Astrocyte (in vitro differentiated cells and primary cell): ENCODE measurements around the gene PARVB. TPM values are rescaled to one million over a fixed set of nuclear protein-coding genes. Genes with fewer than 3 reads are reported as not detected.

ENCODE experiments used
- DNase-seq: peaks from one replicate; pipeline ENCODE4 v3.0.0-alpha.2; 2010; ENCODE audit warnings: low read depth
- FAIRE-seq: peaks from 2 replicates; lab custom pipeline; 2011; peaks lifted over from hg19 to GRCh38; lab: Jason Lieb, UNC
- H2AFZ ChIP-seq: 2 replicates; pipeline ENCODE4 v1.6.0; 2012; ENCODE audit warnings: low read depth, low read length, inconsistent platforms
- H3K27ac ChIP-seq: 2 replicates; pipeline ENCODE4 v1.5.1; 2011; ENCODE audit warnings: low read depth, low read length, inconsistent platforms
- H3K27me3 ChIP-seq: 2 replicates; pipeline ENCODE4 v1.6.0; 2011; ENCODE audit warnings: low read length, inconsistent platforms; ENCODE audit not compliant: insufficient read depth
- H3K36me3 ChIP-seq: 2 replicates; pipeline ENCODE4 v1.5.1; 2011; ENCODE audit warnings: low read length, inconsistent platforms; ENCODE audit not compliant: insufficient read depth
- H3K4me1 ChIP-seq: 2 replicates; pipeline ENCODE4 v1.5.1; 2011; ENCODE audit warnings: low read length, inconsistent platforms; ENCODE audit not compliant: insufficient read depth
- H3K4me2 ChIP-seq: 2 replicates; pipeline ENCODE4 v1.6.0; 2012; ENCODE audit warnings: low read length, inconsistent platforms
- H3K4me3 ChIP-seq: 2 replicates; pipeline ENCODE4 v1.5.1; 2011; ENCODE audit warnings: low read depth, mild to moderate bottlenecking, low read length, inconsistent platforms; ENCODE audit not compliant: insufficient read depth
- H3K79me2 ChIP-seq: 2 replicates; pipeline ENCODE4 v1.6.0; 2012; ENCODE audit warnings: mild to moderate bottlenecking, low read length, inconsistent platforms; ENCODE audit not compliant: insufficient read depth
- H3K9ac ChIP-seq: 2 replicates; pipeline ENCODE4 v1.6.0; 2012; ENCODE audit warnings: mild to moderate bottlenecking, low read length, inconsistent platforms
- H3K9me3 ChIP-seq: 2 replicates; pipeline ENCODE4 v1.5.1; 2012; ENCODE audit warnings: low read depth, mild to moderate bottlenecking, low read length, inconsistent platforms; ENCODE audit not compliant: insufficient read depth
- H4K20me1 ChIP-seq: 2 replicates; pipeline ENCODE4 v1.6.0; 2012; ENCODE audit warnings: low read length, inconsistent platforms; ENCODE audit not compliant: insufficient read depth
- H3K27ac Mint-ChIP-seq: one replicate; pipeline ENCODE4 v1.8.0; 2021; ENCODE audit warnings: mild to moderate bottlenecking, mixed read lengths; ENCODE audit not compliant: unreplicated experiment
- H3K27me3 Mint-ChIP-seq: one replicate; pipeline ENCODE4 v1.8.0; 2021; ENCODE audit warnings: low read depth, mixed read lengths; ENCODE audit not compliant: unreplicated experiment
- H3K36me3 Mint-ChIP-seq: one replicate; pipeline ENCODE4 v1.8.0; 2021; ENCODE audit warnings: low read depth, mixed read lengths; ENCODE audit not compliant: unreplicated experiment
- H3K4me1 Mint-ChIP-seq: one replicate; pipeline ENCODE4 v1.8.0; 2021; ENCODE audit warnings: low read depth, mixed read lengths; ENCODE audit not compliant: unreplicated experiment
- H3K4me3 Mint-ChIP-seq: one replicate; pipeline ENCODE4 v1.8.0; 2021; ENCODE audit warnings: mild to moderate bottlenecking, moderate library complexity, mixed read lengths; ENCODE audit not compliant: unreplicated experiment
- H3K9me3 Mint-ChIP-seq: one replicate; pipeline ENCODE4 v1.8.0; 2021; ENCODE audit warnings: mild to moderate bottlenecking, mixed read lengths; ENCODE audit not compliant: unreplicated experiment
- EZH2 ChIP-seq: IDR thresholded peaks from 2 replicates; pipeline ENCODE4 v1.6.1; 2012; ENCODE audit warnings: mild to moderate bottlenecking, low read length, inconsistent platforms; ENCODE audit not compliant: insufficient read depth
- total RNA-seq: library from RNA; stranded (reverse); gene quantifications from 2 replicates; pipeline ENCODE4 v1.2.1, GENCODE V29; 2021
- TF ChIP-seq, protein P1 (sequence below): IDR thresholded peaks from 2 replicates; pipeline ENCODE4 v1.5.1; 2011; ENCODE audit warnings: low read depth, mild to moderate bottlenecking, inconsistent platforms, low read length, moderate library complexity; ENCODE audit not compliant: insufficient read depth

PARVB gene
- total RNA-seq, 1 donor from 2014 or later = 22.0 TPM

GRCh38 chr22:44067033-44067432 is 42.9 kb downstream of the PARVB start:
- Histone ChIP-seq H3K27me3 (no peaks in the 10 kb centered on the region), H3K79me2 (no peaks in the 10 kb centered on the region), H3K9ac (no peak overlapping the region), H3K27ac (no peak overlapping the region), H3K4me2 (no peak overlapping the region), H3K9me3 (no peaks in the 10 kb centered on the region), H2AFZ (no peak overlapping the region), H3K4me3 (no peak overlapping the region), H3K4me1 (no peaks in the 10 kb centered on the region), H3K36me3 (no peaks in the 10 kb centered on the region), H4K20me1 (peaks cover 58% of the 10 kb centered on the region)
- no peaks in the 10 kb centered on the region for H3K4me1 Mint-ChIP-seq
- DNase-seq = no peak
- peaks cover 8% of the 10 kb centered on the region for H3K27me3 Mint-ChIP-seq
- TF ChIP-seq EZH2 = no peak
- TF ChIP-seq, protein P1, sequence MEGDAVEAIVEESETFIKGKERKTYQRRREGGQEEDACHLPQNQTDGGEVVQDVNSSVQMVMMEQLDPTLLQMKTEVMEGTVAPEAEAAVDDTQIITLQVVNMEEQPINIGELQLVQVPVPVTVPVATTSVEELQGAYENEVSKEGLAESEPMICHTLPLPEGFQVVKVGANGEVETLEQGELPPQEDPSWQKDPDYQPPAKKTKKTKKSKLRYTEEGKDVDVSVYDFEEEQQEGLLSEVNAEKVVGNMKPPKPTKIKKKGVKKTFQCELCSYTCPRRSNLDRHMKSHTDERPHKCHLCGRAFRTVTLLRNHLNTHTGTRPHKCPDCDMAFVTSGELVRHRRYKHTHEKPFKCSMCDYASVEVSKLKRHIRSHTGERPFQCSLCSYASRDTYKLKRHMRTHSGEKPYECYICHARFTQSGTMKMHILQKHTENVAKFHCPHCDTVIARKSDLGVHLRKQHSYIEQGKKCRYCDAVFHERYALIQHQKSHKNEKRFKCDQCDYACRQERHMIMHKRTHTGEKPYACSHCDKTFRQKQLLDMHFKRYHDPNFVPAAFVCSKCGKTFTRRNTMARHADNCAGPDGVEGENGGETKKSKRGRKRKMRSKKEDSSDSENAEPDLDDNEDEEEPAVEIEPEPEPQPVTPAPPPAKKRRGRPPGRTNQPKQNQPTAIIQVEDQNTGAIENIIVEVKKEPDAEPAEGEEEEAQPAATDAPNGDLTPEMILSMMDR = no peak
- FAIRE-seq = no peak
- H3K4me3 Mint-ChIP-seq = no peak overlapping the region
- no peaks in the 10 kb centered on the region for H3K9me3 Mint-ChIP-seq
- no peak overlapping the region for H3K27ac Mint-ChIP-seq
- H3K36me3 Mint-ChIP-seq = peaks cover 3% of the 10 kb centered on the region

- H2AFZ ChIP-seq = no peak overlapping the region
- peaks cover 55% of the 10 kb centered on the region for H4K20me1 ChIP-seq
- Mint-ChIP-seq H3K27me3 (peaks cover 8% of the 10 kb centered on the region), H3K9me3 (no peaks in the 10 kb centered on the region), H3K4me3 (no peak overlapping the region), H3K27ac (no peak overlapping the region), H3K36me3 (peaks cover 3% of the 10 kb centered on the region), H3K4me1 (no peaks in the 10 kb centered on the region)
- H3K4me1 ChIP-seq = no peaks in the 10 kb centered on the region
- no peak overlapping the region for H3K9ac ChIP-seq
- H3K27me3 ChIP-seq = no peaks in the 10 kb centered on the region
- no peaks in the 10 kb centered on the region for H3K36me3 ChIP-seq
- no peak overlapping the region for H3K27ac ChIP-seq
- H3K4me3 ChIP-seq = no peak overlapping the region
- FAIRE-seq (no peak), DNase-seq (no peak)
- H3K79me2 ChIP-seq = no peaks in the 10 kb centered on the region
- TF ChIP-seq, protein P1 = no peak
- no peak for TF ChIP-seq EZH2
- H3K9me3 ChIP-seq = no peaks in the 10 kb centered on the region
- H3K4me2 ChIP-seq = no peak overlapping the region
Observed at GRCh38 chr22:44067901-44068300, 43.8 kb downstream of the PARVB start.

DNA sequence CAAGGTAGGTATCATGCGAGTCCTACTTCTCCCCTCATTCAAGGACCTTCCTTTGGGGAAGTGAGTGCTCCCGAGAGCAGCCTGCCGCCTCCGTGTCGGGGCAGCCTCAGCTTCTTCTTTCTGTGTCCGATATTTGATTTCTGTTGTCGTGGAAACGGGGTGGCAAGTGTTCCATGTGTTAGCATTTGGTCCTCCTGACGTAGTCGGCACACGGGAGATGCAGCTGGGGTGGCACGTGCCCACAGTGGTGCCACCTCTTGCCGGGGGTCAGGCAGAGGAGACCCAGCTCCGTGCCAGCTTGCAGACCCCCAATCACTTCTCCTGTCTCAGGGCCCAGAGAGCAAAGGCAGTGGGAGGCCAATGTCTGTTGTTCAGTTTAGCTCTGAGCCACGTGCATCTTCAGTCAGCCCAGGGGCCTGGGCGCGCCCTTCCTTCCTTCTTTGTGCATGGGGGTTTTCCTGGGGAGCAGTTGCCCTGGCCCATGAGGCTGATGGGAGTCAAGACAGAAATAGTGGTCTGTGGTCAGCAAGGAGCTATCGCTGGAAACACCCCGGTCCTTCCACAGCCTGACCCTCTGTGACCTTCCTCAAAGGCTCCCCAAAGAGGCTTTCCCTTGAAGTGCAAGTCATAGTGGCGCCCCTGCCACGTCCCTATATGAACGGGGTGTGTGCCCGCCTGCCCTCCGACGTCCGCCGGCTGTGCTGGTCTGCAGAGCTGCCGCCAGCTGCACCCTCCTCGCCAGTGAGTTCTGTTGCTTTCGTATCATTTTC is 44.5 kb downstream of the PARVB start:
- Histone ChIP-seq H3K27ac (no peak overlapping the region), H3K9ac (no peak overlapping the region), H3K36me3 (no peaks in the 10 kb centered on the region), H3K4me2 (no peak overlapping the region), H2AFZ (no peak overlapping the region), H3K79me2 (no peaks in the 10 kb centered on the region), H3K9me3 (no peaks in the 10 kb centered on the region), H3K27me3 (no peaks in the 10 kb centered on the region), H4K20me1 (peaks cover 55% of the 10 kb centered on the region), H3K4me3 (no peak overlapping the region), H3K4me1 (no peaks in the 10 kb centered on the region)
- Mint-ChIP-seq H3K27ac (no peak overlapping the region), H3K27me3 (peaks cover 8% of the 10 kb centered on the region), H3K36me3 (peaks cover 3% of the 10 kb centered on the region), H3K4me3 (no peak overlapping the region), H3K9me3 (no peaks in the 10 kb centered on the region), H3K4me1 (no peaks in the 10 kb centered on the region)
- FAIRE-seq (no peak), DNase-seq (no peak)
- TF ChIP-seq, protein P1 = no peak
- no peak for TF ChIP-seq EZH2
